22Rv1 (cell line): ENCODE measurements around the gene PCDHAC1.

Experiments
- CTCF ChIP-seq: fragments of 450-650 bp; IDR thresholded peaks from 2 replicates; pipeline ENCODE4 v1.5.1; 2017; ENCODE audit warnings: mild to moderate bottlenecking
- ZFX ChIP-seq: fragments of 450-650 bp; IDR thresholded peaks from 2 replicates; pipeline ENCODE4 v1.6.1; 2017; ENCODE audit warnings: antibody characterized with exemption, borderline replicate concordance

- TF ChIP-seq CTCF: no peak
- no peak for TF ChIP-seq ZFX
These were observed 25.5 kb downstream of the PCDHAC1 start for GRCh38 chr5:140951636-140952035.
